GM19397 (cell line): ENCODE measurements around the gene STXBP5.

Source experiments
- ATAC-seq: cut with Tn5 transposase; IDR thresholded peaks from one replicate; pipeline ENCODE4 v1.9.1; 2021; ENCODE audit warnings: mild to moderate bottlenecking, moderate library complexity; ENCODE audit not compliant: unreplicated experiment

STXBP5 gene

DNA sequence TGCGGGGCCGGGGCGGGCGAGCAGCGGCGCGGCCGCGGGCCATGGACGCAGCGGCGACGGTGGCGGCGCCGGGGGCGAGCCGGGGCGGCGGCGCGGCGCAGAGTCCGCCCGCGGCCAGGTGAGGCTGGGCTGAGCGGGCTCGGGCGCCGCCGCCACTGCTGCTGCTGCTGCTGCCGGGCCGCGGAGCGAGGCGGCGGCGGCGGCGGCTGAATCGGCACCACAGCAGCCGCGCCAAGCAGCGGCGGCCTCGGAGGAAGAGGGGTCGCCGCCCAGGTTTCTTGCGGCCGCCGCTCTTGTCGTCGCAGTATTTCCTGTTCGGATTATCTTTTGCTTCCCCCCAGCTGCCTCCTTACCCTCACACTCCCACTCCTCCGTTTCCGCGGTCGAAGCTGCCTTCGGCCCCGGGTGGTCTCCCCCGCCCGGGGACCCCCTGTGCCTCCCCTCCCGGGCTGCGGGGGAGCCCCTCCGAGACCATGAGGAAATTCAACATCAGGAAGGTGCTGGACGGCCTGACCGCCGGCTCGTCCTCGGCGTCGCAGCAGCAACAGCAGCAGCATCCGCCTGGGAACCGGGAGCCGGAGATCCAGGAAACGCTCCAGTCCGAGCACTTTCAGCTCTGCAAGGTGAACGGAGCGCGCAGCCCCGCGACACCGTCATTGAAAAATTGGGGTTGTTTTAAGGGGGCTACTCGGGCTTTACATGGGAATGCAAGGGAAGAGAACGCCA, at the start of gene STXBP5:
Gene STXBP5 (plus strand): TSS at position 358 of the 726 bp plus-strand sequence. CDS start 116 bp downstream, at position 474.
- peak; percentile 38 for ATAC-seq

DNA sequence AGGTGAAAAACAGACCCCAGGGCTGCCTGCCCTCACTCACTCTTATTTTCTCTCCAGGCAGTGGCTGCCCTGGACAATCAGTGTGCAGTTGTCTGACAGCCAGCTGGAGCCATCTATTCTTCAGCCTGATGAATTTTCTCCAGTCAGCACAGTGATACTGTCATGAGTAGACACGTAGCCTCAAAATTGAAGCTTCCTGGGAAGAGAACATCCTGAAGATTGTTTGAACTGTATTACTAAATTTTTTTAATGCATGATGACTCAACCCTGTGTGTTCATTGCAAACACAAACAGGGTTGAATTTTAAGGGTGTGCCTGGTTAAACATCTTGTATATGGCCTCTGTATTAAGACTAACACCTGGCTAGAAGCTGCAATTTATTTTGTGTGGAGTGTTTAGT, 49.8 kb upstream of the STXBP5 start:
- ATAC-seq, result no peak

- no peak for ATAC-seq
Measured at GRCh38 chr6:147156218-147156617, 48.0 kb upstream of the STXBP5 start.

DNA sequence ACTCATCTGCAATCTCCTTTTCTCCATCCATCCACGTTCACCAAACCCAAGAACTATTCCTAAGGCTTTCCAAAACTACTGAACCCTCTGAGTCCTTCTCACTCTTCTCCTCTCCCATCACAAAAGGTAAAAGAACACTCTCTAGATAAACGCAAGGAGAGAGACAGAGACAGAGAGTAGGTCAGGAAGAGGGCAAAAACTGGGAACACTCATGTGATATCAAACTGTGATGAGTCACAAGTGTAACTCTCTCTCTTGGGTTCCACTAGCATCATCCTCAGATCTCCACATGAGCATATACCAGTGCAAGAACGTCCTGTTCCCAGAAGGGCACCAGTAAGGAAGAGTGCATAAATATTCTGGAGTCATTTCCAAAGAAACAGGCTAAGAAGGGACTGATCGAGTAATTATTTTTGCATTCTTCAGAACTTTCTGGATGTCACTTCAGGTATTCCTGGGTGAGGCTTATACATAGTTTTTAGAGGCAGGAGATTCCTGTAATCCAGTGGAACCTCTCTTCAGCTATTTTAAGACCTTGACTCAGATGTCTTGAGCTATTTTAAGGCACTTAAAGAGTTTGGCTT, 47.3 kb upstream of the STXBP5 start:
- ATAC-seq, result no peak

- no peak for ATAC-seq
Measured at GRCh38 chr6:147157930-147158329, 46.3 kb upstream of the STXBP5 start.

DNA sequence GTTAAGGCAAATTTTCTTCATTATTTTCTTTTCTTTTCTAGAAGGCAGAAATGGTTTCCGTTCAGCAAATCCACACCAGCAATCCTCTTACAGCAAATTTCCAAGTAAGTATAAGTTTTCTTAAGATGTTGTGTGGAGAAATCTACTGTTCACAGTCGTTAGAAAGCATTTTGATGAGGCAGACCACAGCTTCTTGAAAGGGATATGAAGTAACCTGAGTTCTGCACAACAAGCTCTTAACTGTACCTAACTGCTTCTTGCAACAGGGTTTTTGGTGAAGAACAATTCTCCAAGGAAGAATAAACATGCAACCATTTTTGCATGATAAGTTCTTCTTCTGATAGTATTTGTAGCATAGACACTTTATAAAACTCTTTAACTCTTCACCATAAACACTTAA, 45.3 kb upstream of the STXBP5 start:
- ATAC-seq, result no peak

DNA sequence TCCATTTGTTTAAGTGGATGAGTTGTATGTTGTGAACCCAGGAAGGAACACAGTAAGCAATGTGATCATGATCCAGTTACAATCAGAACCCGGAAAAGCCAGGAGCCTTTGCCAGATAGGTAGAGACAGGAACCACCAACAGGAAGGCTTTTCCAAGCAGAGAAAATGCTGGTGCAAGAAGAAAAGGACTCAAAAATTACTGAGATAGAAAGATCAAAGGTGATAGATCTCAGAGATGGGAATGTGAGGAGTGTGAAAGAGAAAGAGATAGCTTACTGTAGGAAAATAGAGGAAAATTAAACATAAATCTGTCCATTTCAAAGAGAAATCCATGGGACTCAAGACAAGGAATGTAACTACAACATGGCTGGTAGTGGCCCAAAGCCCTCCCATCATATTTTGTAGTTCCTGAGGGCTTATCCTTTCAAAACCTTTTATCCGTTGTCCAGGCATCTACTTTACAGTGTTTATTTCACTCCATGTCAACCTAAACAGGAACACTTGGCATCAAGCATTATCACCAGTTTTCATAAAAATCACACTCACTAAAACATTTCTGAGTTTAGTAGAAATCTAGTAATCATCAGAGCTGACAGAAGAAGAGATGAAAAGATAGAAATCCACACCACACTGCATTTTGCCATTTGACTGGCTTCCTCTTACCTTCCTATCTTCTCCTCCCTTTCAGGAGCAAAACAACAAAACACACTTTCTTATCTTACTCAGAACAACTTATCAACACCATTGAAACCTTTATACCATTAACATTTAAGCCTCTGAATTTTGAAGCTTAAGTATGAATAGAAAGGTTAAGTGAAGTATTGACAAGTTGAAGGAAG, 44.5 kb upstream of the STXBP5 start:
- ATAC-seq, result no peak

GRCh38 chr6:147160593-147160992, 43.6 kb upstream of the STXBP5 start:
- ATAC-seq, result no peak

GRCh38 chr6:147161253-147161973, 42.8 kb upstream of the STXBP5 start:
- no peak for ATAC-seq

GRCh38 chr6:147161974-147162495, 42.2 kb upstream of the STXBP5 start:
- no peak for ATAC-seq

GRCh38 chr6:147164761-147165160, 39.5 kb upstream of the STXBP5 start:
- no peak for ATAC-seq

- ATAC-seq, result no peak
Measured at GRCh38 chr6:147166360-147166944, 37.8 kb upstream of the STXBP5 start.

GRCh38 chr6:147166992-147167391, 37.2 kb upstream of the STXBP5 start:
- ATAC-seq, result no peak

DNA sequence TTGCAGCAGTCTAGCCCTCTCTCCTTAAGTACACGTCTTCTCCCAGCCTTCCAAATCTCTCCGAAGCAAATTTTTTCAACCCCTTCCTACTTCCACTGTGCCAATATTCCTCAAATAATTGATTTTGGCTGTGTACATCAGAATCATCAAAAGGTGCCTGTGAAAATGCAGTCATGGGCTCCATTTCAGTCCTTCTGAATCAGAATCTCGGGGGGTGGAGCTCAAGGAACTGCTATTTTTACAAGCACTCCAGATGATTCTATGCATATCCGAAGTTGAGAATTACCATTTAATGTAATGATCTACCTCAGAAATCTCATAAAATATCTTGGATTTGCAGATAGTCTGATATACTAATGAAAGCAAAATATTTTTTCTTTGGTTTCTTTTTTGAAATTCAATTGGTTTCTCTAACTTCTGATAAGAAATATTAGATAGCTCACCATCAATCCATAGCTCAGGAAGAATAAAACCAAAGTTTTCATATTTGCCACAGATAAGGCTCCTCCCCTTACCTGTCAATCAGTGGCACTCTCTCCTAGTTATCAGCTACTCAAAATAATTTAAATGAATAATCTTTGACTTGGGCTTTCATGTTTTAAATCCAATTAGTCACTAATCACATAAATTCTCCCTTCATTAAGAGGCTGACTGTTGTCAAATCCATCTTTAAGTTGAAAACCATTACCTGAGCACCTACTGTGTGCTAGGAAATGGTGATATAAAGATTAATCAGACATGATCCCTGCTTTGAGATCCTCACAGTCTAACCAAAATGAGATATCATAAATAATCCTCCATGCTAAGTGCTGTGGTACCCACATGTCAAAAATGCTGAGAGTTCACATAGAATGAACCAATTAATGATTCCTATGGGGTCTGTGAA, 36.4 kb upstream of the STXBP5 start:
- ATAC-seq, result no peak

- ATAC-seq, result no peak
Measured at GRCh38 chr6:147169529-147169928, 34.7 kb upstream of the STXBP5 start.

DNA sequence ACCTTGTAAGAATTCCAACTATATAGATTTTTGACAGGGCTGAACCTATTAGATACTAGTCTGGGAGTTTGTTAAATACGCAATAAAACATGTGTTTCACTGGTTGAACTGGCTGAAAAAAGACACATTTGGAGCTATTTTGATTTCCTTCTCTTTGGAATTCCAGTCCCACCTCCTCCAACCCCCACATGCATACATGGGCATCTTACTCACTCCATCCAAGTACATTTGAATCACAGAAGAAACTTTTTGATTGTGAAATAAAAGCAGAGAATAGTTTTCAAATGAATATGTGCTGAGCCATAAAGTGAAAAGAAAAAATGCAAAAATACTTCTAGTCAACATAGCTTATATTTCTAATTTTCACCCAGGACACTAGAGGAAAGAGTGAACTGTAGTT, 33.9 kb upstream of the STXBP5 start:
- no peak for ATAC-seq

- no peak for ATAC-seq
Measured at GRCh38 chr6:147173140-147173539, 31.1 kb upstream of the STXBP5 start.

GRCh38 chr6:147173675-147174308, 30.4 kb upstream of the STXBP5 start:
- ATAC-seq, result no peak

GRCh38 chr6:147176795-147177194, 27.4 kb upstream of the STXBP5 start:
- ATAC-seq, result no peak
